Measurements from ENCODE around the gene VWA2.

The VWA2 gene

GRCh38 chr10:114246679-114247305 lies 7.7 kb downstream of the VWA2 start:
- DNase-seq, result no peak

DNA sequence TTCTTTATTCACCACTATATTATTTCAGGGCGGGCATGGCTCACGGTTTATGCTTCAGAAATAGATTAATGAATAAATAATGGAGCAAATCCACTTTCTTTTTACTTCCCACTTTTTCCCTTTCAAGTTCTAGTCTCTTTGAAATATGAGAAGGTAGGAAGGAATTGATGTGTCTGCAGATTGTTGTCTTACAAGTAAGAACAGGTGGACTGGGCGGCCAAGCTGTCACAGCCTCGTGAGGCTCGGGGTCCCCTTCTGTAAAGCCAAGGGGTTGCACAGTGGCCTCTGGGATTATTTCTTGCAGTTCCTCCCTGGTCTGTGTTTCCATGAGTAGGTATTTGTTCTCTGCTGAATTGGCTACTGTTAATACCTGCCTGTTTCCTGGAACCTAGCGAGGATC lies 11.2 kb downstream of the VWA2 start:
- no peak for DNase-seq

- no peak for DNase-seq
These were observed 11.7 kb downstream of the VWA2 start for GRCh38 chr10:114250716-114251115.

GRCh38 chr10:114252092-114252491 lies 13.0 kb downstream of the VWA2 start:
- no peak for DNase-seq

- DNase-seq, result no peak
These were observed 13.8 kb downstream of the VWA2 start for GRCh38 chr10:114252883-114253282.

DNA sequence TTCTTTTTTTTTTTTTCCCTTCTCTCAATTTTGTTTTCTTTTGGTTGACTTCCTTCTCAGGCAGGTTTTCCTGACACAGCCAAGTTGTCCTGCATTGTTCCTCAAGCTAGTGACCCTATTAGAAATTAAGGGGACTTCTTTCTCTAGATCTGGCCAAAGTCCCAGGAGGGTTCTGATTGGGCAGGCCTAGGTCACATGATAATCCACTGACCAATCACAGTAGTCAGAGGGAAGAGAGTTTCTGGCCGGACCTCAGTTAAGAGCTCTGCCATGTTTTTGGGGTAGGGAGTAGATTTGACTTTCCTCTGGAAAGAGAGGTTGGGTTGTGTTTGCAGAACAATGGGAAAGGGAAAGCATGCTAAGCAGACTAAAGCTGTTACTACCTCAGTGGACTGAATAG lies 16.2 kb downstream of the VWA2 start:
- no peak for DNase-seq

- no peak for DNase-seq
These were observed 17.1 kb downstream of the VWA2 start for GRCh38 chr10:114256008-114256765.

DNA sequence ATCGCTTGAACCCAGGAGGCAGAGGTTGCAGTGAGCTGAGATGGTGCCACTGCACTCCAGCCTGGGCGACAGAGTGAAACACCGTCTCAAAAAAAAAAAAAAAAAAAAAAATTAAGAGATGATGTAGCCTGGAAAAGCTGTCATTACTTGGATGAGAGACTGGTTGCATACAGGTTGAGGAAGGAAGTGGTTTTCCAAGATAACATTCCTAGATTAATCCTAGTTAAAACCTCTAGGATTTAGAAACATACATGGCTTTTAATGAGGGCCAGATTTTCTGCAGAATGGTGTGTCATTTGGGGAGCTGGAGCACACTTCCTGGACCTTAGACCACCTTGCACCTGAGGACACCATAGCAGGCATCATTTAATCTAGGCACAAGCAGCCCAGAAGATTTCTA lies 17.8 kb downstream of the VWA2 start:
- no peak for DNase-seq

DNA sequence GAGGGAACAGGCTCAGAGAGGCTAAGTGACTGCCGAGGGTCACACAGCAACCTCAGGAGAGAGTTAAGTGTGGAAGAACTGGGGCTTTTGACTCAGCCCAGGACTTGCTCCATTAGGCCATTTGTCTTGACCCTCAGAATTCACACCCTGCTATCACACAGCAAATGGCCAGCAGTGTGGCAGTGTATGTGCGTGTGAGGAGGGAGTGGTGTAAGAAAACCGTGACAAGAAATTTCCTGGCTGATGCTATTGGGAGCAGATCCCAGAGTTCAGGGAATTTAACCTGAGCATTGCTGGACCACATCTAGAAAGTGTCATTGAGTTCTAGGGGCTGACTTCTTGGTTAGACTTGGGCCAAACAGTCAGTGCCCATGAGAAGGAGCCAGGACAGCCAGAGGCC lies 18.4 kb downstream of the VWA2 start:
- no peak for DNase-seq

GRCh38 chr10:114258274-114258840 lies 19.3 kb downstream of the VWA2 start:
- no peak for DNase-seq

DNA sequence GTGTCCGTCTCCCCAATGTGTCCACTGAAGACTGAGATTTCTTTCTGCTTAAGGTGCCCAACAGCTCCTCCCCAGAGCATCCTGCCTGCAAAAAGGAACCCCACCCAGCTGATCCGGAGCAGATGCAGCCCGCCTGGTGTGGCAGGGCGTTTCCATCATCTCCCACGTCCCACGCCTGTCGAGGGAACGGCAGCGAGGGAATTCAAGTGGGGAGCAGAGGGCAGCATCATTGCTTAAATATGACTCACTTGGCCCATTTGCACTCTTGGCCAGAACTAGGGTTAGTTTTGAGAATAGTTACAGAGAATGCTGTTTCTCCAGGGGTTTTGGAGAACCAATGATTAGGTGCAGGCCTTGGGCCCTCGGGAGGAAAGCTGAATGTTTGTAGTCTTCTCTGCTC lies 20.8 kb downstream of the VWA2 start:
- no peak for DNase-seq

DNA sequence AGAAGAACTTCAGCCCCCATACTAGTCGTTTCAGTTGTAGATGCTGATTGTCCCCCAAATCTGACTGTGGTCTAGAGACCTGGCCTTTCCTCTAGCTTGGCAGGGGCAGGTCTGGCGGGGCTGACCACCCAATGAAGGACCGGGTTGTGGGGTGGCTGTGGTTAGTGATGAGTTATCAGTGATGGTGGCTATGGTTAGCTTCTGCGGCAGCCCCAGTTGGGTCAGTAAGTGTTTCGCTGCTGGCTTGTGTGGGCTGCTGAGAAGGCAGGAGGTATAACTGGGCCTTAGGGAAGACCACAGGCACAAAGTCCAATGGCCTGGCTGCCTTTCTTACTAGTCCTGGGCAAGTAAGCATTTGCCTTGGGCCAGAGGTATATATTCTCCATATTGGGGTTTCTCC lies 21.3 kb downstream of the VWA2 start:
- no peak for DNase-seq

GRCh38 chr10:114261076-114261475 lies 22.0 kb downstream of the VWA2 start:
- DNase-seq, result no peak

DNA sequence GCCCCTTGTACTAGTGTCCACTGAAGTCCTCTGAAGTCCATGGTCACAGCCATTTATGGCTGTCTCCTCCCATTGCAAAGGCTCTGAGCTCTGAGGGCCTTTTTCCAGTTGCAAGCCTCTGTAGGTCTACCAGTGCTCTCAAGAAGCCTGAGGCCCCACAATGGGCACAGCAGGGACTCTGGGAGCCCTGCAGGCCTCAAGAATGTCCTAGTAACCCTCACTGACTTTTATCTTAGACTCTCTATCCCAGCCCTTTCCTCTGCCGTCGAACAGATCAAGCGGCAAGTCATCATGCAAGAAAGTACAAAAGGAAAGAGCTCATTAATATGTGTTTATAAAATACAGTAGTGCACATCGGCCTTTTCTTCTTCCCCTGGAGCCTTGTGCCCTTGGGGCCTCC lies 23.4 kb downstream of the VWA2 start:
- DNase-seq, result no peak

- DNase-seq, result no peak
These were observed 26.5 kb downstream of the VWA2 start for GRCh38 chr10:114265392-114266053.

- no peak for DNase-seq
These were observed 27.5 kb downstream of the VWA2 start for GRCh38 chr10:114266521-114266920.

DNA sequence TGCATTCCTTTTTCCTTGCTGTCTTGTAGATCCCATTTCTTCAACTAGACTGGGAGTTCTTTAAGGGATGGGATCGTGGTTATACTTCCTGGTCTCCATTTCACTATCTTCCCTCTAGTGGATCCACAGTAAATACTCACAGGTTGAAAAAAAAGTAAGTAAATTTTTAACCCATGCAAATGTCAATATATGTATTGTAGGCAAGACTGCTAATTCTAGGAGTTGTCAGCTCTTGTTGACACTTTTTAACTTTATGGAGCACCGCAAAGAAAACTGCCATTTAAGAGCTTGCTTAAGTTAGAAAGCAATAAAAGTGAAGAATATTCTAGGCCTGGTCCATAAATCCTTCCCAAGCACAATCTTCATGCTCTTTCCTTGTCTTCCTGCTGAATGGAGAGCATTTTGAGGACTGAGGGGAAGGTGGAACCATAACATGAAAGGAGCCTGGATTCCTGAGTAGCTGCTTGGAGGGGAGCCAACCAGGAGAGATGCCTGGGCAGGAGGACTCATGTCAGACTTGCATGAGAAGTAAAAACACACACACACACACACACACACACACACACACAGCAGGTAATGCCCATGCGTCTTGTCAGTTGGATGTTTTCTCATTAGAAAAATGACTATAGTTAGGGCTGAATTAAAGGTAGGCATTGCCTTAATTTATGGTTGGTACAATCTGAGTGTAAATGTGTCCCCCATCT lies 32.2 kb downstream of the VWA2 start:
- DNase-seq, result no peak

DNA sequence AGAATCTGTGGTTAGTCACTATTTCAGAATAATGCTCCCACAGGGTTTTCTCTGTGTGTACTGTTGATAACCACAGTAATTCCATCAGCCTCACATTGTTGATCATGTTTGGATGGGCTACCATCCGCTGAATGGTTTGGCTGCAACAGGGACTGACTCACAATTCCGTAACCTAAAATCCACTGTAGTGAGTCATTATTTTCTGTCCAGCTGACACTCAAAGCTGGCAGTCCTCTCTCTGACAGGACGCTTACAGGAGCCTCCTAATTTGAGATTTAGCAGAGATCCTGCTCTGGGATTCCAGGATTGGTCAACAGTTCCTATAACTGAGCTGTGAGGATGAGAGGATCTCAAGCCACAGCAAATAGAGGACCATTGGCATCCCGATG lies 32.7 kb downstream of the VWA2 start:
- no peak for DNase-seq

GRCh38 chr10:114272696-114273095 lies 33.6 kb downstream of the VWA2 start:
- no peak for DNase-seq

DNA sequence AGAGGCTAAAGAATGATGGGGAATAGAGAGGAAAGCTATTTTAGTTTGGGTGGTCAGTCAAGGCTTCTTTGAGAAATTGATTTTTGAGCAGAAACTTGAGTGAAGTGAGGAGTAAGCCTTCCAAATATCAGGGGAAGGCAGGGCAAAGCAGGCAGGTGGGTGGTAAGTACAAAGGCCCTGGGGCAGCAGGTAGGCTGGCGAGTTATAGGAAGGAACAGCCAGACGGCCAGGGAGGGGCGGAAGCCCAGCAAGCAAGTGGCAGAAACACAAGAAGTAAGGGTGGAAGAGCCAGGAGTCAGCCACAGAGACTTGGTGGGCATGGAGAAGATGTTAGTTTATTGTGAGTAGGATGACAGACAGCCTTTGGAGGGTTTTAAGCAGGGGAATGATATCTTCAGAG lies 34.9 kb downstream of the VWA2 start:
- no peak for DNase-seq

DNA sequence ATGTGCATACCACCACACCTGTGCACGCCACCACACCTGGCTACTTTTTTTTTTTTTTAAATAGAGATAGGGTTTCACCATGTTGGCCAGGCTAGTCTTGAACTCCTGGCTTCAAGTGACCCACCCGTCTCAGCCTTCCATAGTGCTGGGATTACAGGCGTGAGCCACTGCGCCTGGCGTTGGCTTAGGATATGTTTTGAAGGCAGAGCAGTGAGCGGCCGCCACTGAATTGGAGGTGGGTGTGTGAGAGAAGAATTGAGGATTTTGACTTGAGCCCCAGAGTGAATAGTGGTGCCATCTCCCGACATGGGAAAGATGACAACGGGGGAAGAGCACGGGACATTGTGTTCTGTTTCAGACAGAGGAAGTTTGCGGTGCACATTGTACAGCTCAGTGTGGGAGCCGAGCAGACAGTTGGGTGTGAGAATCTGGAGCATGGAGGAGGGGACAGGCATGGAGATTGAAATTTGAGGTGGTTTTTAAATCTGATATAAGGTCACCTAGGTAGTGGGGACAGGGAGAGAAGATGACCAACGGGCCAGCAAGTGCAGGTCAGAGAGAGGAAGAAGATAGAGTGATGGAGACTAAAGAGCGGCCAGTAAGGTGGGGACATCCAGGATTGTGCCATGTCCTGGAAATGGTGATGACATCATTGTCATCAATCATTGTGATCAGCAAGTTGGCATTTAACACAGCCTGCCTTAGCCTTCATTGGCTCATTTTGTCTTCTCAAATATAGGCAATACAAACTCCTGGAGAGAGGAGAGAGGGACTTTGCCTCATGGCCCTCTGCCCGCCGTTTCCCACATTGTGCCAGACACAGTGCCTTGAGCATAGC lies 35.8 kb downstream of the VWA2 start:
- DNase-seq, result no peak

- DNase-seq, result no peak
These were observed 37.0 kb downstream of the VWA2 start for GRCh38 chr10:114276066-114276465.

Measured in suppressor macrophage (primary cell).